Activated CD4-positive, alpha-beta T cell treated with anti-CD3 and anti-CD28 coated beads, Interleukin-10, Interleukin-2, amounts not matched to agents 100 ng/mL and 50 ng/mL, durations not matched to agents 16 hours and 8 hours (primary cell): ENCODE results near the gene BATF3.
A peak's percentile ranks its signal among the peaks of the same experiment; 100 is the strongest.
"Not testable (repeated sequence)": the region's sequence is repeated elsewhere in the genome, so short reads cannot be mapped to it uniquely, and the experiment has no call there.

Source experiments
- DNase-seq: peaks from one replicate; pipeline ENCODE4 v3.0.0-alpha.2; 2020

The BATF3 gene

DNA sequence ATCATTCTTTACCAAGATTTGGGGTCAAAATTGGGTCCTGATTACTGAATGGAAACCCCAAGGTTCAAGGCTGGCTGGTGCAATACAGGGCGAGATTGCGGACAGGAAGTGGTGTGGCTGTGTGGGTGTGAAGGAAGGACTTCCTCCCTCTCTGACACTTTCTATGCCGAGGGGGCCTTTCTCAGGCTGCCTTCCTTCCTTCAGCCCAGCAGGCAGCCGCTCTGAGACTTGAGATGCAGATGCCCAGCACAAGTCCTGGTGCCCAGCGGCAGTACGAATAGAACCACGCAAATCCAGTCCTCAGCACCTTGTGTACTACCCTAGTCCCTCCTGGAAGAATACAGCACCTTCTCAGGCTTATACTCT is 16.3 kb downstream of the BATF3 start:
- peak; percentile 93 for DNase-seq

DNA sequence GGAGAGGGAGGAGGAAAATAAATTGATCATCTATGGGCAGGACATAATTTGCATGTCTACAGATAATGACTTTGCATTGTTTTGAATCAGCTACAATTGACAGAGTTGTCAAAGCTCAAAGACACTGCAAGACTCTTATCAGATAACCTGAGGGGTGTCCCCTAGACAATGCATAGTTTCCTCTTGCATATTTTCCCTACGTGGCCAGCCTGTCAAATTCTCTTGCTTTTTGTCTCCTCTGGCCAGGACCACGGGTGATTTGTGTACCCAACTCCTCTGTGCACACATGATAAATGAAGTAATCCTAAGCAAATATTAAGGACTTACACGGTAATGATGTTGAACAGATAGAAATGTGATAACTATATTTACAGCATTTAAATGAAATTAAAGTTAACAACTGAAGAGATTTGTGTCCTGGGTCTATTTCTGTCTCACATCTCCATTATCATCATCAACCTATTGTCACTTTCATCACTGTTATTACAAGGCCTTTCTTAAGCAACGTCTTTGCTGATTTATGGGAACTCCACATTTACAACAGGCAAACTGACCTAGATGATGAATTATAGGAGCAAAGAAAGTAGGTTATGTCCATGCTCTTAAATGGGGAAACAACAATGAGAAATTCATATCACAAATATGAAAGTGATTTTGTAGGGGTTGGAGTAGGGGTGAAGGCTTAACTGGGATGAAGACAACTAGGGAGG is 18.8 kb downstream of the BATF3 start:
- peak; percentile 61 for DNase-seq

DNA sequence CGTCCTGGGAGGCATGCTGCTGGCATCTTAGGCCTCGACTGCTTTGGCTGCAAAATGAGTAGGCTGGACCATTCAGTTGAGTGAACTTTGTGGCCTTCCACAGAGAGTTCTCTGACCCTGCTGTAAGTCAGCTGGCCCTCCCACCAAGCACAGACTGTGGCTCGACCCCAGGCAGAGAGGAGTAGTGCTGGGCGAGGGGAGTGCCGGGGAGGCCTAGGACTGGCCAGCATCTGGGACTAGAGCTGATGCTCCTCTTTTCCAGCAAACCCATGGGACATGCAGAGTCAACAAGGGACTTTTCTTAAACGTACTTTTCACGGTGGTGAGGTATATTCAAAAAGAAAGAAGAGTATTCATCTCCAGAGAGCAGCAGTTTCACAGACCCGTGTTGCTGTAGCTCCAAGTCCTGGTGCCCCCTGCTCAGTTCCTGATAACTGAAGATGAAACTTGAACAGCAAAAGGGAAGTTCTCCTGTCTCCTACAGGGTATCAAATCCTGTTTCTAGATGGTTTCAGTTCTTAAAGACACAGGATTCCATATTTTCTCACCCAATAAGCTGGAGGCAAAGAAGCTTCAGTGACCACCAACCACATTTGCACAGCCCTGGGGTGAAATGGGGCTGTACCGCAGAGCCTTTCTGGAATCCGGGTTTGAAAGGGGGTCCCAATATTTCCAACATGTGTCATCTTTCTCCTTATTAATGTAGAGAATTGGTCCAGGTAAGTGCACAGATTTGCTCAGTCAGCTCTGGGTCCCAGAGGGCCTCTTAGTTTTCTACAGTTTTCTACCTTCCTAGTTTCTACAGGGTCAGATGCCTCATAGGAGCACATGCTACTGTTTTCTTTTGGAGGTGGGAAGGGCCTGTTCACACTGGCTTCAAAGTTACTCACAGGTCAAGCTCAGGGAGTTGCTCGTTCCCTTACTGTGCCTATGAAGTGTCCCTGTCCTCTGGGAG is 20.9 kb downstream of the BATF3 start:
- peak; percentile 92 for DNase-seq

DNA sequence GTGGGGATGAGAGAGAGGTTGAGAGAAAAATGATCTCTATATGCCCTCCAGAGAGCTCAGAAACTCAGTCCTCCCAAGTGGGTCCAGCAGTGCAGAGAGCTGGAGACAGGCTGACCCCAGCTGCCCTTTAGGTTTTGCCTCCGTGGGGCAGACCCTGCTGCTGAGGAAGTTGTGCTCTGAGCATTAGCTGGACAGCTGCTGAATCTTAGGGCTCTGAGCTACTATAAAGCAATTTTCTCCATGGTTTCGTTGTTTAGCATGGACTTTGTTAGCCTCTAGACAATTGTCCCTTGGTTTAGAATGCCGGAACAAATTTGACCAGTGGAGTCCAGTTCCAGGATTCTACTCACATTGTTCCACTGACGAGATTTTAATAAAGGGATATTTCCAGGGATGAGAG is 22.1 kb downstream of the BATF3 start:
- DNase-seq, result no peak

DNA sequence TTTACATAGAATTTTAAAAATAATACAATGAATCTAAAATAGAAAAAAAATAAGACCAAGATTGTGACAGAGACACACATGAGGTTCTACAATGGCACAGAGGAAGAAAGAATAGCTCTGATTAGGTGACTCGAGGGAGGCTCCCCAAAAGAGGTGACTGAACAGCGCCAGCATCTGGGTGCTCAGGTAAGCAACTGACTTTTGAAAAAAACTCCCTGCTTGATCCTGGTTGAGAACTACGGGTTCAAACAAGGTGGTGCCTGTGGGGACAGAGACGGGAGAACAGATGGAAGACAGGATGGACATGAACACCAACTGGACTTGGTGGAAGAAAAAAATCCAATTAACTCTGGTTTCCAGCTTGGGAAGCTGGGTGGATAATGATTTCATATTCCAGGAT is 22.5 kb downstream of the BATF3 start:
- no peak for DNase-seq

DNA sequence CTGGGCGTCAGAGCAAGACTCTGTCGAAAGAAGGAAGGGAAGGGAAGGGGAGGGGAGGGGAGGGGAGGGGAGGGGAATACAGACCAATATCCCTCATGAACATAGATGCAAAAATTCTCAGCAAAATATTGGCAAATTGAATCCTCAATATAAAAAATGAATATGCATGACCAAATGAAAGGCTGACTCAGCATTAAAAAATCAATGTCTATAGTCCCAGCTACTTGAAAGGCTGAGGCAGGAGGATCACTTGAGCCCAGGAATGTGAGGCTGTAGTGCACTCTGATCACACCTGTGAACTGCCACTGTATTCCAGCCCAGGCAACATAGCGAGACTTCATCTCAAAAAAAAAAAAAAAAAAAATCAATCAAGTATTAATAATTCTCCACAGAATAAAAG is 24.0 kb downstream of the BATF3 start:
- no peak for DNase-seq

DNA sequence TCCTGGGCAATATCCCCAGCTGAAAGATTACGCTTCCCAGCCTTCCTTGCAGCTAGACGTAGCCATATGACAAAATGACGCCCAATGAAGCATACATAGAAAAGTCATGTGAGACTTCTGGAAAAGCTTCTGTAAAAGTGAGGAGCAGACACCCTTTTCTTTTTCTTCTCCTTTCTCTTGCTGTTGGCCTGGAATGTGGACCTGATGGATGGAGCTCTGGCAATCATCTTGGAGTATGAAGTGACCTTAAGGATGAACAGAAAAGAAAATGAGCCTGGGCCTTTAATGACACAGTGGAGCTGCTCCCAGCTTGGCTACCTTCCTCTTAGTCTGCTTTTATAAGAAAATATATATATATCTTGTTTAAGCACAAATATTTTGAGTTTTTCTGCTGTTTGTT is 24.8 kb downstream of the BATF3 start:
- DNase-seq, result no peak

DNA sequence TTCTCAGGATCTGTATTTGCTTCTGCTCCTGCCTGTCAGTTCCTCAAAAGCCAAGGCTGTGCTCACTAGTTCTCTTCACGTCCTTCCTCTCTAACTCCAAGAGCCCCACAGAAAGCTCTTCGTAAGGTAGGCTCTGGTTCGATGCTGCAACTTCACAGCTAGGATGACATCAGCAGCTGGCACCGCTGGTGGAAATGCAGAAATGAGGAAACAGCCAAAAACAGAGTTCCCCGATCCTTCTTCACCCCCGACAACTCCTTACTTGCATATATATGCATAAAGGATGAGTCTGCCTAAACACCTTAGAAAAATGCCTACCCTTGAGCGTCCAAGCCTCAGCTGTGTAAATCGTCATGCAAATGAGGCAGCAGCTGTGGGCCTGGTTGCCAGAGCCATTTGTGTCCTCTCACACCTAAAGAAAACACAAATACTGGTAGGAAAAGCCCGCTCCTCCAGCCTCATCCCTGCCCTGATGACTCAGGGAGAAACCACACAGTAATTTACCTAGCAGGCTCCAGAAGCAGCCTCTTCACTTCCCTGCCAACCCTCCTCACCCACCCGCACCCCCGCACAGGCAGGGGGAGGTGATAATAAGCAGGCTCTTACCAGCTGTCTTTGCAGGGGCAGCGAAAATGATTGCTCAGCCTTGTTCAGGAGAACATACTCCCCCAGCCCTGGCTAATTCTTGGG is 28.2 kb downstream of the BATF3 start:
- DNase-seq, result no peak

DNA sequence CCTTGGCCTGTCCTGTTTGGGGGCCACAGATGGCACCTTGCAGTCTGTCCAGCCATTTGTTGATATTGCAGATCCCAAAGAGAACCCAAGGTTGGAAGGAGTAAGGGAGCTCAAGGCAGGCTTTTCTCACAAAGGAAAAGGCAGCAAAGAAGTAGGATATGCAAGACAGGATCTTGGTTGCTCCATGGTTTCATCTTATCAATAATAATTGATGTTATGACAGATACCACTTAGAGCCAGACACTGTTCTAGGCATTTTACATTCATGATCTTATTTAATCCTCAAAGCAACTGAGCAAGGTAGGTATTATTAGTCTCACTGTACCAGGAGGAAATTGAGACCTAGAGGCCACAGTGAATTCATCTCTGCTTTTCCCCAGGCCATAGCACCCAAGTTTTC is 28.8 kb downstream of the BATF3 start:
- no peak for DNase-seq

DNA sequence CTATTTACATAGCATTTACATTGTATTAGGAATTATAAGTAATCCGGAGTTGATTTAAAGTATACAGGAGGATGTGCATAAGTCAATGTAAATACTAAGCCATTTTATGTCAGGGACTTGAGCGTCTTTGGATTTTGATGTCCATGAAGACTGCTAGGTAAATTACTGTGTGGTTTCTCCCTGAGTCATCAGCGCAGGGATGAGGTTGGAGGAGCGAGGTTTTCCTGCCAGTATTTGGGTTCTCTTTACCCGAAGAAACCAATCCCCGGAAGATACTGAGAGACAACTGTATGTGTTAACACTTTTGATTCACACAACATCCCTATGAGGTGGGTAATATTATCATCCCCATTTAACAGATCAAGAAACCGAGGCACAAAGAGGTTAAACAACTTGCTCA is 29.3 kb downstream of the BATF3 start:
- no peak for DNase-seq

DNA sequence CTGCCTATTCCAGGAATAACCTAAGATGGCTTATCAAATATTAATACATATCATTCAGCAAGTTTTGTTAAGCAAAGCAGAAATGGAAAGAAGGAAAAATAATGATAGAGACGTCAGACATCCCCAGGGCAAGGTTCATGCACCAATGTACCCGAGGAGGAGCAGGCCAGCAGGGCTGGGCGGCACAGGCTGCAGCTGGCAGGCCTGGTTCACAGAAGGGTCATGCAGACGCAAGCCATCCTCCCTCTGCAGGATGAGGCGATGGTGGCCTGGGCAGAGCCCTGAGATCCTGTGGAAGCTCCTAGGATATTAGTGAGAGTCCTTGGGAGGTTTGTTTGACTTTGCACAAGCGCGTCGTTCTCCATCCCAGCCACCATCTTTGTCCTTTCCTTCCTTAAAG is 30.0 kb downstream of the BATF3 start:
- no peak for DNase-seq

DNA sequence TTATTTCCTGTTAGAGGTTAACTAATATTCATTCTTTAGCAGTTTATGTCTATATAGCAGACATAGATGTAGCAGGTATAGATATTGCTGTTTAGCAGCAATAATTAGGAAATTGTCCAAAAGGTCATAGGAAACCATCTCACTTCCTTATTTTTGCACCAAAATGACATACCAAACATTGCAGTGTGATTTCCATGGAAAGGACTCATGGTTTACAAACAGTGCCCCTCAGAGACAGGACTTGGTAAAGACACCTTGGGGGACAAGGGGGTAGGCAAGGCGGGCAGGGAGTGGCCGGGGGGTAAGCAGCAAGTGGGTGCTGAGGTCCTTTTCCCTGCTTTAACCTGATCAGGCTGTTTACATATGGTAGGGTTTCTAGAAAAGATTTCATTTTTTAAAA is 30.5 kb downstream of the BATF3 start:
- DNase-seq, result no peak

DNA sequence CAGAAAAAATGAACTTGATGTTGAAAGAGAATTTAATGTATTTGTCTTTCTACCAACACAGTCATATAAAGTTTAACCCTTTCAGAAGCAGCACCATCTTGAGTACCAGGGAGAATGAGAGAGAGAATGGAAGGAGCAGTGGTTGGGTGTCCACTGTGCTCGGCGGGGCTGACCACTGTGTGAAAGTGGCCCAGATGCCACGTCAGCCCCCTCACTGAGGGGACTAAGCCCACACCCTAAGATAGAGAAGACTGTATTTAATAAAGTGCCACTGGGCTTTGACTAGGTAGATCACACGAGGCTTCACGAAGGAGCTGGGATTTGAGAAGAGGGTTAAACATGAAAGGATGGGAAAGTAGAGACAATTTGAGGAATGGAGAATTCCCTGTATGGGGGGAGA is 31.2 kb downstream of the BATF3 start:
- no peak for DNase-seq

DNA sequence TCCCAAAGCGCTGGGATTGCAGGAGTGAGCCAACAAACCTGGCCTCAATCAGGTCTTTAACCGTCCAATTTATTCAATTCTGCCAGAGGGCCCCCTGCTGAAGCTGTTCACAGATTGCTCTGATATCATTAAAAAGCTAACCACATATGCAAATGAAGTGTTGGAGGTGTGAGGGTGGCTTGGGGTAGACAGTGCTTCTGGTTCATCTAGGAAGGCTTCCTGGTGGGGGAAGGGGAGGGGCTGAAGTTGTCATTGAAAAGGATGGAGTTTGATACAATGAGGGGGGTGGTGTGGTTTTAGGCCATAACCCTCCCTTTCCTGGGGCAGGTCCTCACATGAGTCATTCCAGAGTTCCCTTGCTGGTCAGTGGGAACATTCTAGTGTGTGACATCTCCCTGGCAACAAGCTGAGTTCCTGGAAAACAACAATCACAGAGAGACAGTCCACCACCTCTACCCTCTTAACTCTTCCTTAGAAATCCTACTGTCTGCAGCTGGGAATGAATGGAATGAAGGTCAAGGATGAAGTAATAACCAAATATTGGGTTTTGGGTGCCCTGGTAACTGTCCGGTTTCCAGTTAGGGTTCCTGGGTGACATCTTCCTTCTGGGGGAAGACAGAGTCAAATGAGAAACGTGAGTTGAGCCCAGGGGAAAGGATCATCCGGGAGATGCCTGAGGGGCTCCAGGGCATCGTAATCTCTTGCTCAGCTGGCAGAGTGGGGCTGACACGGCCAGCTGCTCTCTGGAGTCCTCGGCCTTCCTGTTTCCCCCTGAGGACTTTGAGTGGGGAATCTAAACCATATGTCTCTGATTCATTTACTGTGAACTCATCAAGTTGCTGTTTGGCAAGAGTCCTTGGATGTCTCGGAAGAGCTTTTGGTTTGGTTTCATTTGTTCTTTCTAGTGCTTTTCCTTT is 32.2 kb downstream of the BATF3 start:
- peak; percentile 69 for DNase-seq

DNA sequence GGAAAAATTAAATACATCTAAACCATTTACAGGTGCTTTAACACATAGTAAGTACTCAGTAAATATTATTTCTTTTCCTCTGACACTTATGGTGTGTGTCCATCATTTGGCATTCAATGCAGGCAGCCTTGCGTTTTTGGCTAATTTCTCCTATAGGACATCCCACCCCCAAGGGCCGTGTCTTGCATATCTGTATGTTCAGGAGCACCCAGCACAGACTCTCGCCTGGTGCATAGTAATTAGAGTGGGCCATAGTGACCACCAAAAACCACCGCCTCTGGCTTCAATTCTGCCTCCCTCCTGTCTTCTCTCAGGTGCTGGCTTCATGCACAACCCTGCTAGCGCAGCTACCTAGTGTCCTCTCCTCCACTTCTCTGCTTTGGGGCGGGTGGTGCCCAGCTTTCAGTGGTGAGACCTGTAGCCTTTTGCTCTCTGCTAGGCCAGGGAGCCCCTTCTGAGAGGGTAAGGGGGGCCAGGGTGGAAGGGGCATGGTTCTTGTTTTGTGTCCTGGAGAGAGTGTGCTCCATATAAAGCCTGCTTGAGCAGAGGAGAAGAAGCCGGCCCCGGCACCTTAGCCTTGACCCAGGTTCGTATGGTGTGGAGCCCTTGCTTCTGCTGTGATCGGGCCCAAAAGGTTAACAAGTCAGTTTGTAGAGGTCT is 33.4 kb downstream of the BATF3 start:
- DNase-seq, result no peak

DNA sequence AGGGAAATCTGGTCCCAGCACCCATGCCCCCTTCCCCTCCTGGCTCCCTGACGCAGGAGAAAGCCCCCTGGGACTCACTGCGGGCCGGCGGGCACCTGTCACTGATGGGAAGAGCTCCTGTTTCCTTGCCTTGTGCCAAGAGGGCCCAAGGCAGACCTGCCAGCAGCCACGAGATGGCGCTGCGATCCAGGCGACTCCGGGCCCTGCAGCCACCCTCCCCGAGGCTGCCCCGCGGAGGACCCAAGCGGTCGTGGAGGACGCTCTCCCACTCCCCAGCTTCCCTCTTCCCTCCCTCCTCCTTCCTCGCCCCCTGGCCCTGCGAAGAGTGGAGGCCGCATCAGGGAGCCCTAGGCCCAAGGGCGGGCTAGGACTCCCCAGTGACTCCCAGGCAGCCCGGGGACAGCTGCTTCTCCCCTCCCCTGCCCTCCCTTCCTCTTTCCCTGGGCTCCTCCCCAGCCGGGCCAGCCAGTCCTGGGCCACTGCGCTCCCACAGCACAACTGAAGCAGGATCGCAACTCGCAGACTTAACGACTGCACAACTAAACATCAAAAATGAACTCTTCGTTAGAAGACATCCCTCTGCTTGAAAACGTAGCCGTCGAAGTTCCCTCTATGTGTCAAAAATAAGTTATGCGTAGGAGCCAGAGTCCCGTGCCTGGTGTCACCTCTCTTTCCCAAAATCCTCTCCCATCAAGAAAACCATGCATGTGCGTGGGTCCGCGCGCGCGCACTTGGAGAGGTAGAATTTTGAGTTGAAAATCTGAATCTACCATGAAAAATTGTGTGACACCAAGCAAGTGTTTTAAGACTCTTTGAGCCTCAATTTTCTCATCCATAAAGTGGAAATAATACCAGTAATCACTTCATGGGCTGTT is 34.2 kb downstream of the BATF3 start:
- DNase-seq, result peak; percentile 90

DNA sequence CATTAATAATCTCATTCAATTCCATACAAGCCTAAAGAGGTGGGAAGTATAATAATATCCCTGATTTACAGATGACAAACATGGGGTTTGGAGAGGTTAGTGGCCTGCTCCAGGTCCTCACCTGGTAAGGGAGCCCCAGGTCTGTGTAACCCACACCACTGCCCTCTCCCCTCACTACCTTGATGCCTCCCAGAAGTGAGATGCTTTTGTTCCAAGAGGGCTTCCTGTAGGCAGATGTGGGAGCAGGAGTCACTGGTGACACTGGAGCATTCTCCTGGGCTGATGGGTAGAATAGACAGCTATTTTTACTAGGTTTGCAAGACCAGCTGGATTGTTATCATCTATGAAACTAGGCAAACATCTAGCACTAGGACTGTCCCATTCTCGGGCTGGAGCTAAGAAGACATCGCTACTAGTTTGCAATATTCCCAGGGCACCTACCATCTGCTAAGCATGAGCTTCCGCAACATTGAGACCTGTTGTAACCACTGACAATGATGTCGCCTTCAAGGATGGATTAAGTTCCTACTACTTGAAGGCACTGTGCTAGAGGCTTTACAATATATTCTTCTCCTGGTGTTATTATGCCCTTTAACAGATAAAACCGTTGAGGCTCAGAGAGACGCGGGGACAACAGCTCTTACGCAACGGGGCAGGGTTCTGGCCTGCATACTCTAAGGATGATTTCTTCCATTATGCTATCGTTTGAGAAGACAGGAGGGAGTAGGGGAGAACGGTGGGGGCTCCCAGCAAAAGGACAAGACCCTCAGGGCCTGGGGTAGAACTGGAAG is 35.0 kb downstream of the BATF3 start:
- DNase-seq, result no peak

DNA sequence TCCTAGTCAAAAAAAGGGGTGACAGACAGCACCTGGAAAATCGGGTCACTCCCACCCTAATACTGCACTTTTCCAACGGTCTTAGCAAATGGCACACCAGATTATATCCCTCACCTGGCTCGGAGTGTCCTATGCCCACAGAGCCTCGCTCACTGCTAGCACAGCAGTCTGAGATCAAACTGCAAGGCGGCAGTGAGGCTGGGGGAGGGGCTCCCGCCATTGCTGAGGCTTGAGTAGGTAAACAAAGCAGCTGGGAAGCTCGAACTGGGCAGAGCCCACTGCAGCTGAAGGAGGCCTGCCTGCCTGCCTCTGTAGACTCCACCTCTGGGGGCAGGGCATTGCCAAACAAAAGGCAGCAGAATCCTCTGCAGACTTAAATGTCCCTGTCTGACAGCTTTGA is 41.4 kb downstream of the BATF3 start:
- DNase-seq, result not testable (repeated sequence)

DNA sequence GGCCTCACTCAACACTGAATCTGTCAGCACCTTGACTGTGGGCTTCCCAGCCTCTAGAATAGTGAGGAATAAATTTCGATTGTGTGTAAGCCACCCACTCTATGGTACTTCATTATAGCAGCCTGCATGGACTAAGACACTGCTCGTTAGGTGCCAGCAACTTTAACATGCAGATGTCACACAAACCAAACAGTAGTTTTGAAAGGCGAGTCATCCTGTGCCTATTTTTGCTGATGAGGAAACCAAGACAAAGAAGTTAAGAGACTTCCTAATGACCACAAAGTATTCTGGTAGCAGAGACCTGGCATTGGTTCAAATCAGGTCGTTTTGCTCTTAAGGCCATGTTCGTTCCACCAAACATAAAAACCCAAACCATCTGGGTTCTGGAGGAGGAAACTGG is 42.9 kb downstream of the BATF3 start:
- DNase-seq, result peak; percentile 40
